Stromal cell of bone marrow (primary cell): Measurements from ENCODE around the gene PEX12.
A peak's percentile ranks its signal among the peaks of the same experiment; 100 is the strongest.
"Not testable (repeated sequence)": the region's sequence is repeated elsewhere in the genome, so short reads cannot be mapped to it uniquely, and the experiment has no call there.

Source experiments
- DNase-seq: peaks from one replicate; pipeline ENCODE4 v3.0.0-alpha.2; 2012; ENCODE audit warnings: low read depth

Gene PEX12

GRCh38 chr17:35578929-35579432 is 610 bp upstream of the PEX12 start:
- no peak for DNase-seq

- no peak for DNase-seq
These were observed 558 bp downstream of the PEX12 start for GRCh38 chr17:35577830-35578196.

GRCh38 chr17:35575759-35576158 is 2.6 kb downstream of the PEX12 start:
- DNase-seq = no peak

- DNase-seq = no peak
These were observed 9.0 kb downstream of the PEX12 start for GRCh38 chr17:35569405-35569804.

GRCh38 chr17:35568561-35568960 is 9.8 kb downstream of the PEX12 start:
- DNase-seq = no peak

GRCh38 chr17:35566968-35567367 is 11.4 kb downstream of the PEX12 start:
- DNase-seq = no peak

- DNase-seq = not testable (repeated sequence)
These were observed 15.2 kb downstream of the PEX12 start for GRCh38 chr17:35563181-35563580.

GRCh38 chr17:35560703-35561102 is 17.7 kb downstream of the PEX12 start, which contains the start of gene SLFN14:
Gene SLFN14 (minus strand): TSS chr17:35560819. CDS start chr17:35558062, 2,757 bp downstream.
- no peak for DNase-seq

GRCh38 chr17:35559495-35560210 is 18.7 kb downstream of the PEX12 start:
- DNase-seq = no peak

- DNase-seq = no peak
These were observed 21.0 kb downstream of the PEX12 start for GRCh38 chr17:35557353-35557752.

GRCh38 chr17:35555691-35556090 is 22.7 kb downstream of the PEX12 start:
- DNase-seq = no peak

- DNase-seq = no peak
These were observed 23.7 kb downstream of the PEX12 start for GRCh38 chr17:35554668-35555067.

GRCh38 chr17:35553310-35553709 is 25.1 kb downstream of the PEX12 start:
- no peak for DNase-seq

GRCh38 chr17:35548978-35549377 is 29.4 kb downstream of the PEX12 start:
- no peak for DNase-seq

- no peak for DNase-seq
These were observed 30.1 kb downstream of the PEX12 start for GRCh38 chr17:35548208-35548810.

GRCh38 chr17:35546487-35546886 is 31.9 kb downstream of the PEX12 start:
- DNase-seq = no peak

- no peak for DNase-seq
These were observed 33.2 kb downstream of the PEX12 start for GRCh38 chr17:35545150-35545549.

- DNase-seq = no peak
These were observed 34.5 kb downstream of the PEX12 start for GRCh38 chr17:35543856-35544255.

GRCh38 chr17:35542990-35543389 is 35.4 kb downstream of the PEX12 start:
- no peak for DNase-seq

GRCh38 chr17:35541434-35541833 is 36.9 kb downstream of the PEX12 start:
- DNase-seq = no peak

- peak; percentile 31 for DNase-seq
These were observed 37.6 kb downstream of the PEX12 start for GRCh38 chr17:35540589-35541404.

- no peak for DNase-seq
These were observed 38.7 kb downstream of the PEX12 start for GRCh38 chr17:35539659-35540026.

- no peak for DNase-seq
These were observed 40.7 kb downstream of the PEX12 start, which contains the start of gene SLFN12L for GRCh38 chr17:35537601-35538141. Gene SLFN12L (minus strand): TSS chr17:35537678. CDS start chr17:35522364, 15,314 bp downstream.
